Hair follicle dermal papilla cell (primary cell): ENCODE measurements around the gene TIRAP. TPM values are rescaled to one million over a fixed set of nuclear protein-coding genes. Genes with fewer than 3 reads are reported as not detected.

Experiments used
- small RNA-seq: library from RNA; depleted of rRNA; stranded (forward); fragments of <200 nt; gene quantifications from one replicate; pipeline ENCODE3, GENCODE V24; 2012
- total RNA-seq: library from RNA; depleted of rRNA; stranded (reverse); fragments of >200 nt; gene quantifications from 2 replicates; pipeline ENCODE4 v1.2.3, GENCODE V29; 2012

The TIRAP gene
- 5.8 and 9.2 TPM in 2 replicates for total RNA-seq

GRCh38 chr11:126282736-126283591 lies at the start of gene TIRAP:
Gene TIRAP (plus strand): TSS chr11:126283093. CDS start chr11:126290895, 7,802 bp downstream.

DNA sequence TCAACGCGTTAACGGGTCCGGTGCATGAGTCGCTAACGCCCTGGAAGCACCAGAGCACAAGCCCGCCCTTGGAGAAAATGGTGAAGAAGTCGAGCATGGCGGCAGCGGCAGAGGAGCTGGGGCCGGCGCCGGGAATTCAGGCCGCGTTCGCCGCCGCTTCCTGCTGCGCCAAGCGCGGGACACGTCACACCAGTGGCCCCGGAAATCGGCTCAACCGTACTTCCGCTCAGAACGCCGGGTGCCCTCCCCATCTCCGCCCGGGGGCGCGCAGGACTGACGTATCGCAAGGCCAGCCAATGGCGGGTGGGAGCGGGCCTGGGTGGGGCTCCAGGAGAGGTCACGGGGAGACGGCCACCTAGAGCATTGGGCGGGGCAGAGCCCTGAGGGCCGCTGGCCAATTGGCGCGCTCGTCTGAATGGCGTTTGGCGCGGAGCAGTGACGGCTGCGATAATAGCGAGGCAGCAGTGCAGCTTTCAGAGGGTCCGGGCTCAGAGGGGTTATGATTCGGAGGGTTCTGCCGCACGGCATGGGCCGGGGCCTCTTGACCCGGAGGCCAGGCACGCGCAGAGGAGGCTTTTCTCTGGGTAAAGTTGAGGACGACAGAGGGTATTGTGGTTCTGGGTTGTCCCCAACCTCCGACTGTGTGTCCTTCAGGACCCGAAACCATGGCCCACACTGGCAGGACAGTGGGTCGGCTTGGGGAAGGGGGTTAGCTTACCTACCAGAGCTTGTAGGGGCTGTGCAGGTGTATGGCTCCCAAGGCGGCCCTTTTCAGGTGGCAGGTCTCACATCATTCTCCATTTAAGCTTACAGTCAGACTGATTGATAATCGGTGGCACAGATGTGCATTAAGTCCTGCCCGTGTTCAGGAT lies 13.9 kb upstream of the TIRAP start, which contains the start of the genes FOXRED1 and SRPRA:
Gene FOXRED1 (plus strand): TSS at position 447 of the 872 bp plus-strand sequence. CDS start 53 bp downstream, at position 500.
Gene SRPRA (minus strand): TSS at position 188 of the 872 bp plus-strand sequence. CDS start 91 bp downstream, at position 97.

DNA sequence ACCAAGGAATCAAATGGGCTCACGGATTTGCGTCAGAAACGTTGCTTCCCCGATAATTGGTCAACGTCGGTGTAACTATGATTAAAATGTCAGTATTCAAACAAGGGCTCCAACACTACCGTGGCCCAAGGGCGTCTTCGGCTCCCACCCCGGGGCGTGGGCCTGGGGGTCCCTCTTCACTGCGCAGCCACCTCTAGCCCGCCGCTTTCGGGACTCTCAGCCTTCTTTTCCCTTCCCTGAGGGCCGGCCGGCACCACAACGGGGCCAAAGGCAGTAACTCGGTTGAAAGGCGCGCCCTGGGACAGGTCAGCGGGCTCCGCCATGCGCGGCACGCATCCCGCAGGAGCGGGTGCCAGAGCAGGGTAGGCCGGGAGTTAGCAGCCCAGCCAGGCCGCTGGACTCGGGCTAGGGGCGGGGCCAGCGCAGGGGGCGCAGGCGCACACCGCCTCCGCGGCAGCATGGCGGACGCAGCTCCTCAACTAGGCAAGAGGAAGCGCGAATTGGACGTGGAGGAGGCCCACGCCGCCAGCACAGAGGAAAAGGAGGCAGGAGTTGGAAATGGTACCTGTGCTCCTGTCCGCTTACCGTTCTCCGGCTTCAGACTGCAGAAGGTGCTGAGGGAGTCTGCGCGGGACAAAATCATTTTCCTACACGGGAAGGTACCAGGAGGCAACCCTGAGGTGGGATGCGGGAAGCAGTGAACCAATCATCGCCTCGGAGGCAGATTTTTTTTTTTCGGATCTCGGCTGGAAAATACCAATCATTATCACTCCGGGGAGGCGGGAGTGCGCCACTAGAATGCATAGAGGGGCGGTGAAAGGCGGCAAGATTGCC lies 20.9 kb downstream of the TIRAP start, which contains the start of gene DCPS:
Gene DCPS (plus strand): TSS at position 438 of the 834 bp plus-strand sequence. CDS start 21 bp downstream, at position 459.

Small RNA genes lying within 50 kb of the gene (small RNA-seq; reads per million reads assigned to genes)
- not detected for gene RN7SL351P

Other genes with a start within 250 kb of the TIRAP start
- 368 and 408 TPM in 2 replicates for gene CDON, start 220.2 kb upstream of the TIRAP start, total RNA-seq
- 29.1 and 29.5 TPM in 2 replicates for gene RPUSD4, start 71.4 kb upstream of the TIRAP start, total RNA-seq
- 28.6 and 32.2 TPM in 2 replicates for gene FAM118B, start 71.3 kb upstream of the TIRAP start, total RNA-seq
- gene SRPRA, start 14.2 kb upstream of the TIRAP start, total RNA-seq: 107 and 118 TPM in 2 replicates
- gene FOXRED1, start 13.9 kb upstream of the TIRAP start, total RNA-seq: 11.0 and 13.8 TPM in 2 replicates
- 11.7 and 15.7 TPM in 2 replicates for gene DCPS, start 21.0 kb downstream of the TIRAP start, total RNA-seq
- gene ST3GAL4, start 72.6 kb downstream of the TIRAP start, total RNA-seq: 46.9 and 51.1 TPM in 2 replicates